NT2/D1 (cell line): ENCODE measurements around the gene PDE4B.

Experiments used
- DNase-seq: peaks from one replicate; pipeline ENCODE4 v3.0.0-alpha.2; 2011; ENCODE audit warnings: low read depth, low spot score
- H3K27me3 ChIP-seq: 2 replicates; pipeline ENCODE4 v1.6.0; 2011; ENCODE audit warnings: mild to moderate bottlenecking; ENCODE audit not compliant: insufficient read length, insufficient read depth
- H3K36me3 ChIP-seq: 2 replicates; pipeline ENCODE4 v1.6.1; 2011; ENCODE audit warnings: mild to moderate bottlenecking, low read length, mixed read lengths; ENCODE audit not compliant: insufficient read depth, insufficient read length
- H3K4me1 ChIP-seq: 2 replicates; pipeline ENCODE4 v1.5.1; 2011; ENCODE audit not compliant: insufficient read depth, insufficient read length
- H3K4me3 ChIP-seq: 2 replicates; pipeline ENCODE4 v1.5.1; 2011; ENCODE audit warnings: low read depth; ENCODE audit not compliant: insufficient read length
- H3K9ac ChIP-seq: 2 replicates; pipeline ENCODE4 v1.6.0; 2011; ENCODE audit warnings: low read depth; ENCODE audit not compliant: insufficient read length
- H3K9me3 ChIP-seq: 2 replicates; pipeline ENCODE4 v1.5.1; 2011; ENCODE audit warnings: mild to moderate bottlenecking, low read length; ENCODE audit not compliant: insufficient read depth
- SUZ12 ChIP-seq: IDR thresholded peaks from 2 replicates; pipeline ENCODE4 v1.6.1; 2011; ENCODE audit not compliant: insufficient read length, insufficient read depth; ENCODE audit errors: extremely low read depth
- YY1 ChIP-seq: IDR thresholded peaks from 2 replicates; pipeline ENCODE4 v1.6.1; 2011; ENCODE audit not compliant: insufficient read length, insufficient read depth
- ZNF274 ChIP-seq: IDR thresholded peaks from 2 replicates; pipeline ENCODE4 v1.6.1; 2011; ENCODE audit warnings: mild to moderate bottlenecking, low read depth, low read length

PDE4B gene

GRCh38 chr1:66197120-66197519 lies 404.4 kb downstream of the PDE4B start:
- H3K4me3 ChIP-seq: no peak overlapping the region
- no peaks in the 10 kb centered on the region for H3K9me3 ChIP-seq
- H3K9ac ChIP-seq: no peak overlapping the region
- no peaks in the 10 kb centered on the region for H3K36me3 ChIP-seq
- no peaks in the 10 kb centered on the region for H3K27me3 ChIP-seq
- no peaks in the 10 kb centered on the region for H3K4me1 ChIP-seq
- no peak for TF ChIP-seq YY1
- TF ChIP-seq SUZ12: no peak
- no peak for TF ChIP-seq ZNF274
- no peak for DNase-seq

DNA sequence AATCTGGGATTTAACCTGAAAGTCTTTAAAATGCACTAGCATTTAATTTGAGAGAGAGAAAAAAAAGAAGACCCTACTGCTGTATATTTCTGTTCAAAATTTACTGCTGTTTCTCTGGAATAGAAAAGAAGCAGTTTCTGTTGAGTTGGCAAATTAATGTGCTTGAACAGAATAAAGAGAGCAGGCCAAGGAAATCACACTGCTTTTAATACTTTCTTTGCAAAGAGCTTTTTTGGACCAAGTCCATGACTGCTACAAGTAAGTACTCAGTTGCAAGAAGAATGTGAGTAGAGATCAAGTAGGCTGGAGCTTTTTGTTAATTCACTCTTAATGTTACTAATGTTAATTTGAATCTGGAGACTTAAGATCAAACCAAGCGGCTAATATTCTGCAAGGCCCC lies 405.1 kb downstream of the PDE4B start:
- no peaks in the 10 kb centered on the region for H3K9me3 ChIP-seq
- no peaks in the 10 kb centered on the region for H3K4me1 ChIP-seq
- TF ChIP-seq SUZ12 (no peak), ZNF274 (no peak), YY1 (no peak)
- no peaks in the 10 kb centered on the region for H3K36me3 ChIP-seq
- H3K9ac ChIP-seq: no peak overlapping the region
- no peak overlapping the region for H3K4me3 ChIP-seq
- H3K27me3 ChIP-seq: no peaks in the 10 kb centered on the region
- DNase-seq: no peak

DNA sequence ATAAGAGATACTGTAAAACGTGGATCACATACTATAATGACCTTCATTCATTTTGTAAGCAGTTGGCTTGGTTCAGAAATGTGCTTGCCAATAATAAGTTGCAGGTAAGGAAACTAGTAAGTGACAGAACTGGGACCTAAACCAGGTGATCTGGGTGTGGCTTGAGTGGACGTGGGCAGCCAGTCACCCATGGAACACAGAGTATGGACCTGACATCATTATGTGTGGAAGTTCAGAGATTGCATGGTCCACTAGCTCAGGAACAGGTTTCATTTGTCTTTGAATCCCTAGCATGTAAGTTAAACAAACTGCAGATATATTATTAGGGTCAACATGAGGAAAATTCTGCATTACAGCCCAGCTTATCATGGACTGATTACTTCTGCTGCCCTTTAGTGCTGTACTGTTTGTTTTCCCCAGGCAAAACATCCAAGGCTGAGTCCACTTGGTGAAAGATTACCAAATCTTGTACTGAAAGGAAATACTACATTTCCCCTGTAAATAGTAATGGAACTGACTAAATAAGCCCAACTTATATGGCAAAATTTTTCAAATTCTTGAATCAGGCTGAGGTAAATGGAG lies 414.0 kb downstream of the PDE4B start:
- no peaks in the 10 kb centered on the region for H3K27me3 ChIP-seq
- H3K4me1 ChIP-seq: no peaks in the 10 kb centered on the region
- H3K9me3 ChIP-seq: peaks cover 12% of the 10 kb centered on the region; the same call in 1 of the 2 replicates
- H3K9ac ChIP-seq: no peak overlapping the region
- no peak for TF ChIP-seq SUZ12
- no peak for TF ChIP-seq ZNF274
- no peak for TF ChIP-seq YY1
- no peak for DNase-seq
- no peaks in the 10 kb centered on the region for H3K36me3 ChIP-seq
- no peak overlapping the region for H3K4me3 ChIP-seq

- Histone ChIP-seq H3K27me3 (no peaks in the 10 kb centered on the region), H3K4me3 (no peak overlapping the region), H3K9me3 (peaks cover 12% of the 10 kb centered on the region; the same call in 1 of the 2 replicates), H3K36me3 (no peaks in the 10 kb centered on the region), H3K9ac (no peak overlapping the region), H3K4me1 (no peaks in the 10 kb centered on the region)
- no peak for DNase-seq
- TF ChIP-seq SUZ12 (no peak), YY1 (no peak), ZNF274 (no peak)
These were observed 414.8 kb downstream of the PDE4B start for GRCh38 chr1:66207484-66207883.

- Histone ChIP-seq H3K9me3 (peaks cover 12% of the 10 kb centered on the region; the same call in 1 of the 2 replicates), H3K27me3 (no peaks in the 10 kb centered on the region), H3K36me3 (no peaks in the 10 kb centered on the region), H3K4me1 (no peaks in the 10 kb centered on the region), H3K4me3 (no peak overlapping the region), H3K9ac (no peak overlapping the region)
- TF ChIP-seq YY1: no peak
- no peak for TF ChIP-seq ZNF274
- no peak for TF ChIP-seq SUZ12
- no peak for DNase-seq
These were observed 415.9 kb downstream of the PDE4B start for GRCh38 chr1:66208632-66209031.

DNA sequence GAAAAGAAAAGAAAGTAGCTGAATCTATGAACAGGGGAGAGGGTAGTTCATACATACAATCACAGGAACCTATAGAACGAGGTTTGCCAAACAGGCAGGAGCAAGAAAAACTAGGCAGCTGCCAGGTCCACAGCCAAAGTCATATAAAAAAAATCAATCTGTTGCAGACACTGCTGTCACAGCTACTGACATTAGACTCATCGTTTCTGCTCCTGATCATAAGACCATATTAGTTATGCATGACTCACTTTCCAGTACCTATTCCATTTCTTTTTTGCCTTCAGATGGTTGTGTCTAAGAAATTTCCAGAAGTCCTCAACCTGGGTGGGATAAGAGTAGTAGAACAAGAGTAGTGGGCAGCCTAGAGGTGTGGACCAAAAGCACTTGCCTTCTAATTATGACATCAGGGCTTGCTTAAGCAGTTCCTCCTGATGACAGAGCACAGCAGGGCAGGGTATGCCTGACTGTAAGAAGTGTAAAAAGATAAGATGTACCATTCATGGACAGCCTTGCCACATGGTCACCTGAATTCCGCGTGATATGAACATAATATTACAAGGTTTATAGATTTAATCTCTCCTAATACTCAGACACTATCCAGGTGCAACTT lies 418.0 kb downstream of the PDE4B start:
- no peak for DNase-seq
- H3K9ac ChIP-seq: no peak overlapping the region
- no peaks in the 10 kb centered on the region for H3K36me3 ChIP-seq
- TF ChIP-seq ZNF274 (no peak), YY1 (no peak), SUZ12 (no peak)
- H3K9me3 ChIP-seq: no peaks in the 10 kb centered on the region
- no peak overlapping the region for H3K4me3 ChIP-seq
- no peaks in the 10 kb centered on the region for H3K27me3 ChIP-seq
- no peaks in the 10 kb centered on the region for H3K4me1 ChIP-seq

DNA sequence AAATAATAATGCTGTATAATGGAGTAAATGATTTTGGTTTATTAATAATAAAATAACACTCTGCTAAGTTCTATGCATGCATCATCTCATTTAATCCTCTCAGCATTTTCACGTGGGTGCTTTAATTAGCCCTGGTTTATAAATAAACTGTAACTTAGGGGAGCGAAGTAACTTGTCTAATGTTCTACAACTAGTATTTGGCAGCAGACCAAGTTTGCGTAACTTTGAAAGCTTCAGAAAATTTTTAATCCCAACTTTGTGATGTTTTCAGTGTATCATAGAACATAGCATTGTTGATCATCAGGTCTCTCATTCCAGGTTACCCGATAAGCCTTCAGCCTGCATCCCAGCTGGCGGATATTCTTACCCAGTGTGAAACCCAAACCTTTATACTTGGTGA lies 418.8 kb downstream of the PDE4B start:
- TF ChIP-seq YY1 (no peak), ZNF274 (no peak), SUZ12 (no peak)
- Histone ChIP-seq H3K9ac (no peak overlapping the region), H3K4me3 (no peak overlapping the region), H3K4me1 (no peaks in the 10 kb centered on the region), H3K9me3 (no peaks in the 10 kb centered on the region), H3K36me3 (no peaks in the 10 kb centered on the region), H3K27me3 (no peaks in the 10 kb centered on the region)
- DNase-seq: no peak
